Measurements from ENCODE around the gene SPTLC2.
A peak's percentile ranks its signal among the peaks of the same experiment; 100 is the strongest.

Gene SPTLC2

GRCh38 chr14:77478796-77479195, 137.6 kb downstream of the SPTLC2 start:
- DNase-seq (ENCODE audit: insufficient read length, low spot score) (no peak), FAIRE-seq (no peak)
- TF ChIP-seq POLR2A (IDR thresholded peaks at IDR 0.05; ENCODE audit: low read depth, low read length) = no peak

- DNase-seq (ENCODE audit: insufficient read length, low spot score) (no peak), FAIRE-seq (no peak)
- no peak for TF ChIP-seq POLR2A (IDR thresholded peaks at IDR 0.05; ENCODE audit: low read depth, low read length)
Measured at GRCh38 chr14:77478029-77478428, 138.4 kb downstream of the SPTLC2 start.

- TF ChIP-seq POLR2A (IDR thresholded peaks at IDR 0.05; ENCODE audit: low read depth, low read length) = no peak
- DNase-seq (ENCODE audit: insufficient read length, low spot score) (no peak), FAIRE-seq (no peak)
Measured at GRCh38 chr14:77475432-77476115, 140.9 kb downstream of the SPTLC2 start.

- no peak for TF ChIP-seq POLR2A (IDR thresholded peaks at IDR 0.05; ENCODE audit: low read depth, low read length)
- DNase-seq (ENCODE audit: insufficient read length, low spot score) = no peak
- no peak for FAIRE-seq
Measured at GRCh38 chr14:77474479-77475177, 141.8 kb downstream of the SPTLC2 start.

GRCh38 chr14:77473921-77474320, 142.5 kb downstream of the SPTLC2 start:
- FAIRE-seq = no peak
- no peak for DNase-seq (ENCODE audit: insufficient read length, low spot score)
- TF ChIP-seq POLR2A (IDR thresholded peaks at IDR 0.05; ENCODE audit: low read depth, low read length) = no peak

- TF ChIP-seq POLR2A (IDR thresholded peaks at IDR 0.05; ENCODE audit: low read depth, low read length) = no peak
- DNase-seq (ENCODE audit: insufficient read length, low spot score) = no peak
- no peak for FAIRE-seq
Measured at GRCh38 chr14:77470224-77470870, 146.1 kb downstream of the SPTLC2 start.

GRCh38 chr14:77469539-77469938, 146.9 kb downstream of the SPTLC2 start:
- no peak for FAIRE-seq
- DNase-seq (ENCODE audit: insufficient read length, low spot score) = no peak
- TF ChIP-seq POLR2A (IDR thresholded peaks at IDR 0.05; ENCODE audit: low read depth, low read length) = no peak

GRCh38 chr14:77469067-77469505, 147.4 kb downstream of the SPTLC2 start:
- TF ChIP-seq POLR2A (IDR thresholded peaks at IDR 0.05; ENCODE audit: low read depth, low read length) = no peak
- FAIRE-seq (no peak), DNase-seq (ENCODE audit: insufficient read length, low spot score) (no peak)

GRCh38 chr14:77467801-77468200, 148.6 kb downstream of the SPTLC2 start:
- FAIRE-seq (no peak), DNase-seq (ENCODE audit: insufficient read length, low spot score) (no peak)
- no peak for TF ChIP-seq POLR2A (IDR thresholded peaks at IDR 0.05; ENCODE audit: low read depth, low read length)

- no peak for FAIRE-seq
- no peak for TF ChIP-seq POLR2A (IDR thresholded peaks at IDR 0.05; ENCODE audit: low read depth, low read length)
- DNase-seq (ENCODE audit: insufficient read length, low spot score) = no peak
Measured at GRCh38 chr14:77459072-77459723, 157.2 kb downstream of the SPTLC2 start.

- TF ChIP-seq POLR2A (IDR thresholded peaks at IDR 0.05; ENCODE audit: low read depth, low read length) = no peak
- peak; percentile 15 for DNase-seq (ENCODE audit: insufficient read length, low spot score)
- no peak for FAIRE-seq
Measured at GRCh38 chr14:77458249-77458950, 158.0 kb downstream of the SPTLC2 start.

- peak; percentile 87 for TF ChIP-seq POLR2A (IDR thresholded peaks at IDR 0.05; ENCODE audit: low read depth, low read length)
- DNase-seq (ENCODE audit: insufficient read length, low spot score) = peak; percentile 59
- FAIRE-seq = peak; percentile 99
Measured at GRCh38 chr14:77457522-77458248, 158.8 kb downstream of the SPTLC2 start, which contains the start of the genes AHSA1 and VIPAS39. AHSA1 (plus strand) TSS chr14:77458093; CDS start chr14:77458190, 97 bp downstream. VIPAS39 (minus strand) TSS chr14:77457601; CDS start chr14:77454102, 3,499 bp downstream.

GRCh38 chr14:77457115-77457521, 159.3 kb downstream of the SPTLC2 start:
- no peak for FAIRE-seq

More at GRCh38 chr14:77457115-77457521, 159.3 kb downstream of the SPTLC2 start:
- no peak; the same call in 1 of the 2 replicates for TF ChIP-seq POLR2A (IDR thresholded peaks at IDR 0.05; ENCODE audit: low read depth, low read length)
- DNase-seq (ENCODE audit: insufficient read length, low spot score) = peak; percentile 15
